HG02840 (cell line): ENCODE measurements around the gene ATP8A1.
"Not testable (repeated sequence)": the region's sequence is repeated elsewhere in the genome, so short reads cannot be mapped to it uniquely, and the experiment has no call there.

Experiments
- ATAC-seq: cut with Tn5 transposase; IDR thresholded peaks from one replicate; pipeline ENCODE4 v1.9.1; 2021; ENCODE audit warnings: mild to moderate bottlenecking, moderate library complexity, moderate number of reproducible peaks; ENCODE audit not compliant: unreplicated experiment, low FRiP score

Gene ATP8A1

GRCh38 chr4:42656944-42657792, at the start of gene ATP8A1:
Gene ATP8A1, minus strand, starts transcription at chr4:42657105. Its CDS starts 232 bp downstream, at chr4:42656873.
- peak; percentile 69 for ATAC-seq

GRCh38 chr4:42706086-42706485, 49.2 kb upstream of the ATP8A1 start:
- ATAC-seq, result no peak

GRCh38 chr4:42703813-42704212, 46.9 kb upstream of the ATP8A1 start:
- ATAC-seq, result no peak

GRCh38 chr4:42702895-42703294, 46.0 kb upstream of the ATP8A1 start:
- ATAC-seq, result no peak

- ATAC-seq, result not testable (repeated sequence)
These were observed 44.9 kb upstream of the ATP8A1 start for GRCh38 chr4:42701780-42702179.

- no peak for ATAC-seq
These were observed 33.6 kb upstream of the ATP8A1 start for GRCh38 chr4:42690537-42690936.

- ATAC-seq, result no peak
These were observed 26.5 kb upstream of the ATP8A1 start for GRCh38 chr4:42683393-42683792.

- ATAC-seq, result no peak
These were observed 21.6 kb upstream of the ATP8A1 start for GRCh38 chr4:42678512-42678911.

GRCh38 chr4:42676066-42676951, 19.4 kb upstream of the ATP8A1 start:
- no peak for ATAC-seq

- no peak for ATAC-seq
These were observed 16.1 kb upstream of the ATP8A1 start for GRCh38 chr4:42673082-42673425.

GRCh38 chr4:42672359-42673081, 15.6 kb upstream of the ATP8A1 start:
- ATAC-seq, result no peak

GRCh38 chr4:42671431-42672194, 14.7 kb upstream of the ATP8A1 start:
- no peak for ATAC-seq

- no peak for ATAC-seq
These were observed 1.4 kb upstream of the ATP8A1 start for GRCh38 chr4:42658261-42658660.

- no peak for ATAC-seq
These were observed 294 bp downstream of the ATP8A1 start for GRCh38 chr4:42656679-42656943.

GRCh38 chr4:42655921-42656678, 805 bp downstream of the ATP8A1 start:
- peak; percentile 19 for ATAC-seq

- ATAC-seq, result no peak
These were observed 1.7 kb downstream of the ATP8A1 start for GRCh38 chr4:42655269-42655637.

- no peak for ATAC-seq
These were observed 2.2 kb downstream of the ATP8A1 start for GRCh38 chr4:42654631-42655268.

GRCh38 chr4:42653626-42654560, 3.0 kb downstream of the ATP8A1 start:
- no peak for ATAC-seq
